Suprapubic skin (tissue), 3 donors: Measurements from ENCODE around the gene RHEB.

Experiments used
- CTCF ChIP-seq, 2 donors: fragments of 200-600 bp in 1 of 2; fragments of 450-650 bp in 1 of 2; sonication (generic) in 1 of 2; IDR thresholded peaks; one replicate each; pipeline ENCODE4 v1.5.1; 2016 to 2019; ENCODE audit warnings: antibody characterized with exemption in 2 of 2, mild to moderate bottlenecking in 1 of 2, moderate library complexity in 1 of 2
- POLR2A ChIP-seq, 2 donors: fragments of 450-650 bp; IDR thresholded peaks; one replicate each; pipeline ENCODE4 v1.6.1; 2017; ENCODE audit warnings: antibody characterized with exemption in 2 of 2, mild to moderate bottlenecking in 2 of 2, moderate library complexity in 2 of 2

GRCh38 chr7:151493083-151493482 lies 26.6 kb downstream of the RHEB start:
- TF ChIP-seq CTCF (IDR thresholded peaks at IDR 0.05) (no peak), POLR2A (IDR thresholded peaks at IDR 0.05) (no peak)
